Muscle layer of duodenum (tissue), 2 donors: ENCODE results near the gene RXRA.

Experiments used
- H3K27ac ChIP-seq: one replicate; pipeline ENCODE4 v1.7.0; 2013; ENCODE audit warnings: mild to moderate bottlenecking, low read length
- H3K27me3 ChIP-seq: one replicate; pipeline ENCODE4 v1.7.0; 2013; ENCODE audit warnings: low read depth, mild to moderate bottlenecking, control low read depth, low read length
- H3K36me3 ChIP-seq, 2 donors: one replicate each; pipeline ENCODE4 v1.7.0; 2013; ENCODE audit warnings: low read length in 2 of 2, control low read depth in 1 of 2, mild to moderate bottlenecking in 1 of 2; ENCODE audit not compliant: insufficient read depth in 2 of 2, control insufficient read depth in 1 of 2
- H3K4me1 ChIP-seq, 2 donors: one replicate each; pipeline ENCODE4 v1.7.0; 2013; ENCODE audit warnings: low read length in 2 of 2, mild to moderate bottlenecking in 2 of 2, control low read depth in 1 of 2, moderate library complexity in 1 of 2; ENCODE audit not compliant: insufficient read depth in 2 of 2, control insufficient read depth in 1 of 2
- H3K4me3 ChIP-seq, 2 donors: one replicate each; pipeline ENCODE4 v1.7.0; 2013; ENCODE audit warnings: low read length in 2 of 2, low read depth in 1 of 2, mild to moderate bottlenecking in 1 of 2
- H3K9me3 ChIP-seq, 2 donors: one replicate each; pipeline ENCODE4 v1.7.0; 2013; ENCODE audit warnings: low read length in 2 of 2, control low read depth in 1 of 2, mild to moderate bottlenecking in 1 of 2; ENCODE audit not compliant: control insufficient read depth in 1 of 2
- donor health status: healthy.

The RXRA gene

GRCh38 chr9:134437403-134438194 is 111.3 kb downstream of the RXRA start:
- no peaks in the 10 kb centered on the region for H3K27me3 ChIP-seq
- no peak overlapping the region for H3K27ac ChIP-seq
- H3K4me1 ChIP-seq = peaks cover 9 to 62% of the 10 kb centered on the region in 2 donors
- no peaks in the 10 kb centered on the region for H3K9me3 ChIP-seq
- peaks cover 0 to 12% of the 10 kb centered on the region in 2 donors for H3K36me3 ChIP-seq
- H3K4me3 ChIP-seq = no peak overlapping the region

DNA sequence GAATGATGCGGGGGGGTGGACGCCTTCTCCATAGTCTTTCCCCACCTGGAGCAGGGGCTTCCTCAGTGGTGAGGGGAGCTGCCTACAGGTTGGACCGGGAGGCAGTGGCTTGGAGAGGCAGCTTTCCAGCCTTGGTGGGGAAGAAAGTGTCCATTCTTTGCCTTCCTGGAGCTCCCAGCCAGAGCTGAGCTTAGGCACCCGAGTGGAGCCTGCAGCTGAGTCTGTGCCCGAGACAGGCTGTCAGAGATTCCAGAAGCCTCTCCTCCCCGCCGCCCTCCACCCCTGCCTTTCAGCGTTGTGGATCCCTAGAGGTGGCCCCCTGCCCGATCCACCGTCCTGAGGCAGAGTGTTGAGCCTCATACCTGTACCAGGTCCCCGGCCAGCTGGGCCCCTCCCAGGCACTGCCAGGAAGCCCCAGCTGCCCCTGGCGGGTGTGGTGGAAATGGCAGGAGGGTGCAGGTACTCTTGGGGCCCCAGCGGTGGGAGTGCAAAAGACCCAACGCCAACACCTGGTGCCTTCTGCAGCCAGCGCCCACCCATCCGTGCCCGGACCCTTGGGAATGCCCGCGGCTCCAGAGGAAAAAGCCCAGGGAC is 112.0 kb downstream of the RXRA start:
- Histone ChIP-seq H3K9me3 (no peaks in the 10 kb centered on the region), H3K4me1 (peaks cover 9 to 62% of the 10 kb centered on the region in 2 donors), H3K27me3 (no peaks in the 10 kb centered on the region), H3K36me3 (peaks cover 0 to 12% of the 10 kb centered on the region in 2 donors), H3K27ac (no peak overlapping the region), H3K4me3 (no peak overlapping the region)

- Histone ChIP-seq H3K9me3 (no peaks in the 10 kb centered on the region), H3K27me3 (no peaks in the 10 kb centered on the region), H3K27ac (no peak overlapping the region), H3K4me1 (peaks cover 12 to 56% of the 10 kb centered on the region in 2 donors), H3K36me3 (peaks cover 0 to 7% of the 10 kb centered on the region in 2 donors), H3K4me3 (no peak overlapping the region)
These were observed 113.1 kb downstream of the RXRA start for GRCh38 chr9:134439368-134439784.

GRCh38 chr9:134440636-134441226 is 114.5 kb downstream of the RXRA start:
- Histone ChIP-seq H3K27me3 (no peaks in the 10 kb centered on the region), H3K4me3 (no peak overlapping the region), H3K36me3 (peaks cover 0 to 7% of the 10 kb centered on the region in 2 donors), H3K9me3 (no peaks in the 10 kb centered on the region), H3K27ac (no peak overlapping the region), H3K4me1 (peaks cover 11 to 48% of the 10 kb centered on the region in 2 donors)

DNA sequence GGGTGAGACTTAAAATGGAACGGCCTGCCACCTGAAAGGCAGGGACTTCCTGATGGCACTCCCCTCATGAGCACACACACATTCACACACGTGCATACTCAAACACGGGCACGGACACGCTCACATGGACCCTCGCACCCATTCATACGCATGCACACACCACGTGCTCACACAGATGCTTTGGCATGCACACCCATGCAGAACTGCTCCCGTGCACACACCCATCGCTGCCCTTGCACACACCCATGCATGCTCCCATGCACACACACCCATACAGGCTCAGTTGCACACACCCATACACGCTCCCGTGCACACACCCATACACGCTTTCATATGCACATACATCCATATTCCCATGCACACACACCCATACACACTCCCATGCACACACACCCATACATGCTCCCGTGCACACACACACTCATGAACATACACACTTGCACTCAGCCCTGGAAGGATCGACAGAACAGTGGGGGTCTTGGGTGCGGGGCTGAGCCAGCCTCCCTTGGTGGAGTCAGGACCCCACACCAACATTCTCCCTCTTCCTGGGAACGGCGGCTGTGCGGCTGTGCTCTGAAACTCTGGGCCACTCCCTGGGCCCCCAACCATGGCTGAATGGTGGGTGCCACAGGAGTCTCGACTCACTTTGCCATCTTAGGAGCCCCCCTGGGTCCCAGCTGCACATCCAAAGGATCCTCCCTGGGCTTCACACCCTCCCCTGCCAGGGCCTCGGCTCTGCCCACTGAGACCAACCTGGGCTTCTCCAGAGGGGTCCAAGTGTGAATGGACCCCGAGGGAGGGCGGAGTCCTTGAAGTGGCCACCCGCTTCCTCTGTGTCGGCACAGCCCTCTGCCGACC is 115.2 kb downstream of the RXRA start:
- H3K4me3 ChIP-seq = no peak overlapping the region
- H3K27me3 ChIP-seq = no peaks in the 10 kb centered on the region
- no peak overlapping the region for H3K27ac ChIP-seq
- no peaks in the 10 kb centered on the region for H3K9me3 ChIP-seq
- H3K36me3 ChIP-seq = peaks cover 0 to 3% of the 10 kb centered on the region in 2 donors
- peaks cover 4 to 41% of the 10 kb centered on the region in 2 donors for H3K4me1 ChIP-seq

GRCh38 chr9:134442085-134442474 is 115.8 kb downstream of the RXRA start:
- Histone ChIP-seq H3K27ac (no peak overlapping the region), H3K36me3 (no peaks in the 10 kb centered on the region), H3K27me3 (no peaks in the 10 kb centered on the region), H3K4me3 (no peak overlapping the region), H3K9me3 (no peaks in the 10 kb centered on the region), H3K4me1 (peaks cover 4 to 36% of the 10 kb centered on the region in 2 donors)

- Histone ChIP-seq H3K9me3 (no peaks in the 10 kb centered on the region), H3K4me1 (peaks cover 4 to 30% of the 10 kb centered on the region in 2 donors), H3K4me3 (no peak overlapping the region), H3K27me3 (no peaks in the 10 kb centered on the region), H3K27ac (no peak overlapping the region), H3K36me3 (no peaks in the 10 kb centered on the region)
These were observed 116.4 kb downstream of the RXRA start for GRCh38 chr9:134442486-134443173.

GRCh38 chr9:134443174-134444037 is 117.2 kb downstream of the RXRA start:
- Histone ChIP-seq H3K27ac (no peak overlapping the region), H3K36me3 (no peaks in the 10 kb centered on the region), H3K4me3 (no peak overlapping the region), H3K4me1 (peaks cover 4 to 23% of the 10 kb centered on the region in 2 donors), H3K9me3 (no peaks in the 10 kb centered on the region), H3K27me3 (no peaks in the 10 kb centered on the region)

- H3K4me1 ChIP-seq = peaks cover 4 to 22% of the 10 kb centered on the region in 2 donors
- no peak overlapping the region for H3K27ac ChIP-seq
- no peaks in the 10 kb centered on the region for H3K27me3 ChIP-seq
- H3K36me3 ChIP-seq = no peaks in the 10 kb centered on the region
- H3K9me3 ChIP-seq = peaks cover 0 to 3% of the 10 kb centered on the region in 2 donors
- no peak overlapping the region for H3K4me3 ChIP-seq
These were observed 117.7 kb downstream of the RXRA start for GRCh38 chr9:134444038-134444315.

DNA sequence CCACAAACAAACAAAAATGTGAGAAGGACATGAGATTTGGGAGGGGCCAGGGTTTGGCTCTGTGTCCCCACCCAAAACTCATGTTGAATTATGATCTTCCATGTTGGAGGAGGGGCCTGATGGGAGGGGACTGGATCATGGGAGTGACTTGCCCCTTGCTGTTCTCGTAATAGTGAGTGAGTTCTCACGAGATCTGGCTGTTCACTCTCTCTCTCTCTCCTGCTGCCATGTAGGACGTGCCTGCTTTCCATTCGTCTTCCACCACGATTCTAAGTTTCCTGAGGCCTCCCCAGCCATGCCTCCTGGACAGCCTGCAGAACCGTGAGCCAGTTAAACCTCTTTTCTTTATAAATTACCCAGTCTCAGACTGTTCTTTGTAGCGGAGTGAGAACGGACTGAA is 118.7 kb downstream of the RXRA start:
- H3K27me3 ChIP-seq = no peaks in the 10 kb centered on the region
- no peak overlapping the region for H3K4me3 ChIP-seq
- H3K4me1 ChIP-seq = peaks cover 4 to 22% of the 10 kb centered on the region in 2 donors
- peaks cover 0 to 7% of the 10 kb centered on the region in 2 donors for H3K9me3 ChIP-seq
- H3K27ac ChIP-seq = no peak overlapping the region
- no peaks in the 10 kb centered on the region for H3K36me3 ChIP-seq
